H9 (cell line): ENCODE data around the gene NCBP2L. TPM values are rescaled to one million over a fixed set of nuclear protein-coding genes. Genes with fewer than 3 reads are reported as not detected.

Experiments
- DNase-seq: peaks from one replicate; pipeline ENCODE4 v3.0.0-alpha.2; 2017
- H2AFZ ChIP-seq: one replicate; pipeline ENCODE4 v1.6.1; 2013; ENCODE audit warnings: mild to moderate bottlenecking, low read length, control low read depth, moderate library complexity
- H2AK5ac ChIP-seq: 2 replicates; pipeline ENCODE4 v1.6.1; 2013; ENCODE audit warnings: low read length, control low read depth, mixed read lengths; ENCODE audit not compliant: insufficient read length
- H2BK120ac ChIP-seq: one replicate; pipeline ENCODE4 v1.6.1; 2013; ENCODE audit warnings: low read depth, mild to moderate bottlenecking, low read length, control low read depth, inconsistent platforms; ENCODE audit not compliant: poor library complexity, severe bottlenecking
- H2BK12ac ChIP-seq: 2 replicates; pipeline ENCODE4 v1.6.1; 2013; ENCODE audit warnings: low read length, control low read depth, mixed read lengths, low read depth; ENCODE audit not compliant: insufficient read length
- H2BK15ac ChIP-seq: 2 replicates; pipeline ENCODE4 v1.6.1; 2013; ENCODE audit warnings: low read depth, low read length, control low read depth
- H2BK20ac ChIP-seq: one replicate; pipeline ENCODE4 v1.6.1; 2013; ENCODE audit warnings: low read depth, mild to moderate bottlenecking, low read length, control low read depth, inconsistent platforms; ENCODE audit not compliant: poor library complexity, severe bottlenecking
- H2BK5ac ChIP-seq: 2 replicates; pipeline ENCODE4 v1.6.1; 2013; ENCODE audit warnings: low read length, control low read depth, mixed read lengths; ENCODE audit not compliant: insufficient read length
- H3K14ac ChIP-seq: 2 replicates; pipeline ENCODE4 v1.6.1; 2013; ENCODE audit warnings: low read length, control low read depth; ENCODE audit not compliant: insufficient read depth
- H3K18ac ChIP-seq: 2 replicates; pipeline ENCODE4 v1.6.1; 2013; ENCODE audit warnings: low read depth, mild to moderate bottlenecking, mixed read lengths, low read length, control low read depth; ENCODE audit not compliant: insufficient read length
- H3K23ac ChIP-seq: 2 replicates; pipeline ENCODE4 v1.6.1; 2013; ENCODE audit warnings: low read length, control low read depth, mixed read lengths, low read depth; ENCODE audit not compliant: insufficient read length
- H3K23me2 ChIP-seq: 2 replicates; pipeline ENCODE4 v1.6.1; 2013; ENCODE audit warnings: low read depth, mild to moderate bottlenecking, mixed read lengths, low read length, control low read depth; ENCODE audit not compliant: insufficient read length, poor library complexity, severe bottlenecking
- H3K27ac ChIP-seq: 2 replicates; pipeline ENCODE4 v1.5.1; 2013; ENCODE audit warnings: low read length, control low read depth, mixed read lengths, low read depth; ENCODE audit not compliant: insufficient read length
- H3K27me3 ChIP-seq: 2 replicates; pipeline ENCODE4 v1.6.1; 2013; ENCODE audit warnings: low read length, control low read depth, inconsistent platforms; ENCODE audit not compliant: insufficient read depth
- H3K4ac ChIP-seq: 2 replicates; pipeline ENCODE4 v1.6.1; 2013; ENCODE audit warnings: low read depth, mild to moderate bottlenecking, control low read depth, inconsistent platforms, low read length, moderate library complexity
- H3K4me1 ChIP-seq: 2 replicates; pipeline ENCODE4 v1.6.1; 2013; ENCODE audit warnings: low read length, control low read depth, inconsistent platforms; ENCODE audit not compliant: insufficient read depth
- H3K4me2 ChIP-seq: 2 replicates; pipeline ENCODE4 v1.6.1; 2013; ENCODE audit warnings: low read length, control low read depth, mixed read lengths; ENCODE audit not compliant: insufficient read length, insufficient read depth
- H3K56ac ChIP-seq: 2 replicates; pipeline ENCODE4 v1.6.1; 2013; ENCODE audit warnings: low read depth, mild to moderate bottlenecking, mixed read lengths, low read length, control low read depth; ENCODE audit not compliant: insufficient read length
- H3K79me1 ChIP-seq: 2 replicates; pipeline ENCODE4 v1.6.1; 2013; ENCODE audit warnings: low read depth, mild to moderate bottlenecking, moderate library complexity, low read length, control low read depth, inconsistent platforms; ENCODE audit not compliant: insufficient read depth, poor library complexity, severe bottlenecking
- H3K79me2 ChIP-seq: 2 replicates; pipeline ENCODE4 v1.6.1; 2013; ENCODE audit warnings: low read length, control low read depth, inconsistent platforms; ENCODE audit not compliant: insufficient read depth
- H3K9ac ChIP-seq: 2 replicates; pipeline ENCODE4 v1.6.1; 2013; ENCODE audit warnings: low read length, control low read depth, mixed read lengths; ENCODE audit not compliant: insufficient read length; ENCODE audit errors: extremely low read depth
- H3K9me3 ChIP-seq: one replicate; pipeline ENCODE4 v1.6.1; 2013; ENCODE audit warnings: low read depth, low read length, inconsistent platforms; ENCODE audit not compliant: control insufficient read depth
- H3T11ph ChIP-seq: one replicate; pipeline ENCODE4 v1.6.1; 2013; ENCODE audit warnings: mild to moderate bottlenecking, low read length, control low read depth, inconsistent platforms
- H4K20me1 ChIP-seq: one replicate; pipeline ENCODE4 v1.6.1; 2013; ENCODE audit not compliant: control insufficient read depth, insufficient read length, insufficient read depth
- H4K5ac ChIP-seq: 2 replicates; pipeline ENCODE4 v1.6.1; 2013; ENCODE audit warnings: low read depth, mild to moderate bottlenecking, mixed read lengths, low read length, control low read depth; ENCODE audit not compliant: insufficient read length
- H4K8ac ChIP-seq: replicated peaks from 2 replicates; pipeline ENCODE4 v1.6.1; 2013; ENCODE audit warnings: low read length, control low read depth, mixed read lengths, low read depth; ENCODE audit not compliant: insufficient read length
- H4K91ac ChIP-seq: 2 replicates; pipeline ENCODE4 v1.6.1; 2013; ENCODE audit warnings: low read depth, mild to moderate bottlenecking, moderate library complexity, mixed read lengths, low read length, control low read depth; ENCODE audit not compliant: insufficient read length
- H3K27ac Mint-ChIP-seq, 3 experiments: 2 replicates in 2 of 3; 3 replicates in 1 of 3; pipeline ENCODE4 v1.8.0; 2020 to 2021; ENCODE audit warnings: mixed read lengths in 3 of 3, mild to moderate bottlenecking in 1 of 3, moderate library complexity in 1 of 3
- H3K27me3 Mint-ChIP-seq: 2 replicates; pipeline ENCODE4 v1.8.0; 2021; ENCODE audit warnings: low read depth, mild to moderate bottlenecking, moderate library complexity, mixed read lengths
- H3K36me3 Mint-ChIP-seq, 3 experiments: 2 replicates in 2 of 3; 3 replicates in 1 of 3; pipeline ENCODE4 v1.8.0; 2020 to 2021; ENCODE audit warnings: low read depth in 3 of 3, mixed read lengths in 3 of 3; ENCODE audit not compliant: insufficient read depth in 1 of 3
- H3K4me1 Mint-ChIP-seq, 2 experiments: 2 replicates each; pipeline ENCODE4 v1.8.0; 2020; ENCODE audit warnings: mixed read lengths in 2 of 2
- H3K4me3 Mint-ChIP-seq, 2 experiments: 2 replicates in 1 of 2; 3 replicates in 1 of 2; pipeline ENCODE4 v1.8.0; 2020 to 2021; ENCODE audit warnings: mild to moderate bottlenecking in 2 of 2, mixed read lengths in 2 of 2, moderate library complexity in 1 of 2
- H3K9me3 Mint-ChIP-seq, 2 experiments: 2 replicates in 1 of 2; 3 replicates in 1 of 2; pipeline ENCODE4 v1.8.0; 2020; ENCODE audit warnings: mild to moderate bottlenecking in 2 of 2, mixed read lengths in 2 of 2, moderate library complexity in 1 of 2
- CTCF ChIP-seq: fragments of 200-600 bp; sonication (generic); conservative IDR thresholded peaks from 3 replicates; pipeline ENCODE4 v1.8.0; 2021; ENCODE audit warnings: antibody characterized with exemption, mild to moderate bottlenecking
- WGBS: extraction: QIAGEN DNeasy Blood & Tissue Kit; methylation state at CpG from one replicate; pipeline ENCODE4 v1.1.7; 2013; ENCODE audit warnings: missing lambda C conversion rate, low lambda C conversion rate, mixed read lengths; ENCODE audit not compliant: insufficient read length; ENCODE audit errors: extremely low coverage; 5-methylcytosine and 5-hydroxymethylcytosine counted together
- total RNA-seq: library from RNA; stranded (reverse); gene quantifications from 2 replicates; pipeline ENCODE4 v1.2.1, GENCODE V29; 2021

NCBP2L gene
- total RNA-seq, 1 experiment from 2014 or later: not detected

GRCh38 chrX:107827030-107827831 lies 49.7 kb downstream of the NCBP2L start:
- no peak overlapping the region for H3K27ac ChIP-seq
- no peaks in the 10 kb centered on the region for H3K79me1 ChIP-seq
- no peak overlapping the region for H2BK120ac ChIP-seq
- H3K9ac ChIP-seq: no peak overlapping the region
- TF ChIP-seq CTCF: no peak
- Mint-ChIP-seq H3K4me1 (peaks cover 7 to 10% of the 10 kb centered on the region in 2 experiments; a peak in 2 of 4 replicates), H3K27ac (no peak overlapping the region), H3K36me3 (no peaks in the 10 kb centered on the region; a peak in 1 of 7 replicates), H3K9me3 (peaks cover 0 to 42% of the 10 kb centered on the region in 2 experiments; a peak in 4 of 5 replicates), H3K4me3 (peak overlapping the region; percentile 47 to 76), H3K27me3 (peaks cover 57% of the 10 kb centered on the region)
- H2BK12ac ChIP-seq: no peak overlapping the region
- H2BK20ac ChIP-seq: no peak overlapping the region
- H3K4me1 ChIP-seq: no peaks in the 10 kb centered on the region
- peaks cover 8% of the 10 kb centered on the region for H3K23me2 ChIP-seq
- no peaks in the 10 kb centered on the region for H4K20me1 ChIP-seq
- no peak overlapping the region for H3K4ac ChIP-seq
- DNase-seq: no peak
- no peak overlapping the region for H3K18ac ChIP-seq
- H2BK5ac ChIP-seq: no peak overlapping the region
- H2AK5ac ChIP-seq: no peak overlapping the region
- no peak overlapping the region for H2AFZ ChIP-seq
- peak overlapping the region; percentile 73 for H3K4me2 ChIP-seq
- no peak overlapping the region for H3K14ac ChIP-seq
- no peak overlapping the region for H2BK15ac ChIP-seq
- H4K5ac ChIP-seq: no peak overlapping the region
- no peak overlapping the region for H3K56ac ChIP-seq
- H4K91ac ChIP-seq: no peak overlapping the region
- H3K79me2 ChIP-seq: no peaks in the 10 kb centered on the region
- H3K23ac ChIP-seq: no peak overlapping the region
- no peak overlapping the region for H3T11ph ChIP-seq
- WGBS: no CpG with 5 or more reads among the region's 13 CpGs
- no peak overlapping the region for H4K8ac ChIP-seq
- H3K9me3 ChIP-seq: no peaks in the 10 kb centered on the region
- peaks cover 10% of the 10 kb centered on the region; the same call in 1 of the 2 replicates for H3K27me3 ChIP-seq
